ENCODE results near the gene SOWAHA.
"Not testable (repeated sequence)": the region's sequence is repeated elsewhere in the genome, so short reads cannot be mapped to it uniquely, and the experiment has no call there.

The SOWAHA gene

DNA sequence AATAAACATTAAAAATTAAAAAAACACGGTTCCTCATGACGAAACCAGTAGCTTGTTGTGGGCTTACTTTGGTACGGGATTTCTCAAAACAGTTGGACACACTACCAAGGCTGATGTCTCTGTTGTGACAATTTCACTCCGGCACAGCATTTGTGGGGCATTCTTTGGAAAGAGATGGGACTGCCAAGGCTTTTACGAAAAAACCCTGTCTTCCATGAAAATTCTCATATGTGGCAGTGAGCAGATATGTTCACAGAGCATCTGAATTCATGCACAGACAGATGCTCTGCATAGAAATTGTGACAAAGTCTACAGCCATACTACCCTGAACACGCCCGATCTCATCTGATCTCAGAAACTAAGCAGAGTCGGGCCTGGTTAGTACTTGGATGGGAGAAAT, 35.2 kb downstream of the SOWAHA start:
- Histone ChIP-seq H3K9ac (ENCODE audit: low read depth, low read length) (no peak overlapping the region), H3K27me3 (ENCODE audit: insufficient read depth, low read length) (no peaks in the 10 kb centered on the region), H3K36me3 (ENCODE audit: insufficient read depth, low read depth, low read length) (no peaks in the 10 kb centered on the region), H3K9me3 (ENCODE audit: insufficient read depth, low read depth, low read length) (no peaks in the 10 kb centered on the region), H3K4me1 (ENCODE audit: insufficient read depth, low read length) (no peaks in the 10 kb centered on the region), H3K4me3 (ENCODE audit: low read length) (no peak overlapping the region), H3K27ac (ENCODE audit: low read length) (no peak overlapping the region)

DNA sequence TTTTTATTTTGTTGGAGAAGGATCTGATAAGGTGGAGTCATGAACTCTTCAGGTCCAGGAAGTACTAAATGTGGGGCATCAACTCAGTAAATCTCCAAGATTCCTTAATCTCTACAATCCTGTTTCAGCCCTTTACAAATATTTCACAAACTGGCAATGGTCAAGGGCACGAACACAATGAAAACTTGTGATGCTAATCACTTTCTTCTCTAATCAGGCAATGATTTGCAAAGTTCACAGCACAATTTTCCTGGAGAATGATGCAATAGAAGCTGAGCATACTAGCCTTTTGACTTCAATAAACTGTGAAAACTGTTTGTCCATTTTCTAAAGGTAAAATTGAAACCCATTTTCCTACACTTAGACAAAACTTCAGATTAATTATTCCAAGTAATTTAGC, 36.2 kb downstream of the SOWAHA start:
- no peak overlapping the region for H3K4me3 ChIP-seq (ENCODE audit: low read length)
- no peak overlapping the region for H3K9ac ChIP-seq (ENCODE audit: low read depth, low read length)
- peaks cover 3% of the 10 kb centered on the region; the same call in 1 of the 2 replicates for H3K4me1 ChIP-seq (ENCODE audit: insufficient read depth, low read length)
- H3K27me3 ChIP-seq (ENCODE audit: insufficient read depth, low read length): no peaks in the 10 kb centered on the region
- H3K9me3 ChIP-seq (ENCODE audit: insufficient read depth, low read depth, low read length): no peaks in the 10 kb centered on the region
- H3K27ac ChIP-seq (ENCODE audit: low read length): no peak overlapping the region
- no peaks in the 10 kb centered on the region for H3K36me3 ChIP-seq (ENCODE audit: insufficient read depth, low read depth, low read length)

DNA sequence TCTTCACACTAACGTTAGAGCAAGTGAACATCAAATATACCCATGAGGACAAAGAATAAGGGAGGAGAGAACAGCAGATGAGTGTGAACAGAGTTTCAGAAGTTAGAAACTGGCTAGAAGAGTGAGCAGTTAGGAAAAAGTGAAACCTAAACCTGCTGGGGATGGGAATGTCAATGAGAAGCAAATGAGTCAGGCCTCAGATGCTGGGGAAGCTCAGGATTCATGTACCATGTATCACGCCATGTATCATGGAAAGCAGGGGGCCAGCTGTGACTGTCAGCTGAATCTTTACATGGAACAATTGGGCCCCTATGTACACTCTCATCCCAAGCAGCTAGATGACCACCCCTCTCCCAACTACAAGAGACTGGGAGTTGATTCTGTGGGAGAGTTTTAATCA, 37.0 kb downstream of the SOWAHA start:
- no peaks in the 10 kb centered on the region for H3K36me3 ChIP-seq (ENCODE audit: insufficient read depth, low read depth, low read length)
- no peak overlapping the region for H3K9ac ChIP-seq (ENCODE audit: low read depth, low read length)
- no peak overlapping the region for H3K4me3 ChIP-seq (ENCODE audit: low read length)
- H3K27me3 ChIP-seq (ENCODE audit: insufficient read depth, low read length): no peaks in the 10 kb centered on the region
- H3K9me3 ChIP-seq (ENCODE audit: insufficient read depth, low read depth, low read length): no peaks in the 10 kb centered on the region
- no peak overlapping the region for H3K27ac ChIP-seq (ENCODE audit: low read length)
- peaks cover 3% of the 10 kb centered on the region; the same call in 1 of the 2 replicates for H3K4me1 ChIP-seq (ENCODE audit: insufficient read depth, low read length)

DNA sequence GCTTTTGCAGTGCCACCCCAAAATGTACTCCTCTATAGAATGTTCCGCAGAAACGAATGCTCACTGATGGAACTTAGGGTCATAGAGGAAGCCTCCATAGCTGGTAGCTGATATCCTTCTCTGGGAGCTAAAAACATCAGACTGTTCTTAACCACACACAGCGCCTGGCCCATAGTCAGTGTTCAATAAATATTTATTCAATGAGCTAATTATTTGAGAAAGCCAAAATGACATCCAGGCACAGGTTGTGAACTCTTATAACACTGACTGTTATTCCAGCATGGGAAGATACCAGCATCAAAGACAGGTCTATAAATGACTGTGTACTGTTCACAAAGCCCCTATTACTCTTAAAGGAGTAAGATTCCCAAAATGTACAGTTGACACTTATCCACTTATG, 40.2 kb downstream of the SOWAHA start:
- Histone ChIP-seq H3K4me3 (ENCODE audit: low read length) (no peak overlapping the region), H3K9me3 (ENCODE audit: insufficient read depth, low read depth, low read length) (no peaks in the 10 kb centered on the region), H3K27ac (ENCODE audit: low read length) (no peak overlapping the region), H3K4me1 (ENCODE audit: insufficient read depth, low read length) (peaks cover 3% of the 10 kb centered on the region; the same call in 1 of the 2 replicates), H3K9ac (ENCODE audit: low read depth, low read length) (no peak overlapping the region), H3K27me3 (ENCODE audit: insufficient read depth, low read length) (no peaks in the 10 kb centered on the region), H3K36me3 (ENCODE audit: insufficient read depth, low read depth, low read length) (no peaks in the 10 kb centered on the region)

DNA sequence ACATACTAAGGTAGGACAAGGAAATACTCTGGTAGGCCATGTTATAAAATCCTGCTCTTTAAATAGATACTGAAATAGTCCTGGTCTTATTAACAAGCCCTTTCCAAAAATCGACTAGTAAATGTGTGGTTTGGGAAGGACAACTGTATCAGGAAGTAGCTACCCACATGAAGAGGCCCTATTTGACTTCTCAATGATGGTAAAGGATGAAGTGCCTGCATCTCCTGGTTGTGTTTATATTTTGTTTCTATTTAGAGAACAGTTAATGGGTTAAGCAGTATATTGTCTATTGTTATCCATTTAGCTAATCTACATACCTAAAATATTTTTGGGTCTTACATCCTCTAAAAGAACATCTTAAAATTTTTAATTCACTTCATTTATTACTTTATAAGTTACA, 40.7 kb downstream of the SOWAHA start:
- H3K4me1 ChIP-seq (ENCODE audit: insufficient read depth, low read length): peaks cover 3% of the 10 kb centered on the region; the same call in 1 of the 2 replicates
- H3K27ac ChIP-seq (ENCODE audit: low read length): no peak overlapping the region

DNA sequence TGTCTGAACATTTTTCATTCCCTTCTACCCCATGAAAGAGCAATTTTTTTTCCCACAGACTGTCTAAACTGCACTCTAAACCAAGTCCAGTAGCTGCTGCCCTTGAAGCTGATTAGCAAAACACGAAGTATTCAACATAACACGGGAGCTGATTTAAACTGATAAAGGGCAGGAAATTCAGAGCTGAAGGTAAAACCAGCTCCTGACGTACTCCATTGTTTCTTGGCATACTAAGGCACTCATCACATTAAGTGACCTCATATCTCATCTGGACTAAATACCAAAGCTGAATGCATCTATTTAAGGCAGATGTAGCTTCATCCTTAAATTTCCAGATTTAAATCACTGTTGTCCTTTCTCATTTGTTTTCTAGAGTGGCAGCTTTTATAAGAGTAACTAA, 41.2 kb downstream of the SOWAHA start:
- Histone ChIP-seq H3K36me3 (ENCODE audit: insufficient read depth, low read depth, low read length) (no peaks in the 10 kb centered on the region), H3K27ac (ENCODE audit: low read length) (no peak overlapping the region), H3K9me3 (ENCODE audit: insufficient read depth, low read depth, low read length) (no peaks in the 10 kb centered on the region), H3K27me3 (ENCODE audit: insufficient read depth, low read length) (no peaks in the 10 kb centered on the region), H3K4me3 (ENCODE audit: low read length) (no peak overlapping the region), H3K9ac (ENCODE audit: low read depth, low read length) (no peak overlapping the region), H3K4me1 (ENCODE audit: insufficient read depth, low read length) (peaks cover 3% of the 10 kb centered on the region; the same call in 1 of the 2 replicates)

More for the DNA sequence above, 40.7 kb downstream of the SOWAHA start:
- H3K27me3 ChIP-seq (ENCODE audit: insufficient read depth, low read length): no peaks in the 10 kb centered on the region
- no peak overlapping the region for H3K4me3 ChIP-seq (ENCODE audit: low read length)
- H3K9ac ChIP-seq (ENCODE audit: low read depth, low read length): no peak overlapping the region
- H3K36me3 ChIP-seq (ENCODE audit: insufficient read depth, low read depth, low read length): no peaks in the 10 kb centered on the region
- no peaks in the 10 kb centered on the region for H3K9me3 ChIP-seq (ENCODE audit: insufficient read depth, low read depth, low read length)

DNA sequence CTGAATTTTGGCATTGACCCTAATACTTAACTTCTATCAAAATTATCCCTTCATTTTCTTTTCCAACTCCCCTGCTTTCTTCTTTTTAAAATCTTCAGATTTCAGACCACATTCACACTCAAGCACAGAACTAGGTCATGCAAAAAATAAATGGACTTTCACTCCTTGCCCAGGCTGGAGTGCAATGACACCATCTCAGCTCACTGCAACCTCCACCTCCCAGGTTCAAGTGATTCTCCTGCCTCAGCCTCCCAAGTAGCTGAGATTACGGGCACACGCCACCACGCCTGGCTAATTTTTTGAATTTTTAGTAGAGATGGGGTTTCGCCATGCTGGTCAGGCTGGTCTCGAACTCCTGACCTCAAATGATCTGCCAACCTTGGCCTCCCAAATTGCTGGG, 41.9 kb downstream of the SOWAHA start:
- not testable (repeated sequence) for H3K9me3 ChIP-seq (ENCODE audit: insufficient read depth, low read depth, low read length); H3K27me3 ChIP-seq (ENCODE audit: insufficient read depth, low read length); H3K27ac ChIP-seq (ENCODE audit: low read length); H3K4me3 ChIP-seq (ENCODE audit: low read length); H3K9ac ChIP-seq (ENCODE audit: low read depth, low read length); H3K4me1 ChIP-seq (ENCODE audit: insufficient read depth, low read length); H3K36me3 ChIP-seq (ENCODE audit: insufficient read depth, low read depth, low read length)

DNA sequence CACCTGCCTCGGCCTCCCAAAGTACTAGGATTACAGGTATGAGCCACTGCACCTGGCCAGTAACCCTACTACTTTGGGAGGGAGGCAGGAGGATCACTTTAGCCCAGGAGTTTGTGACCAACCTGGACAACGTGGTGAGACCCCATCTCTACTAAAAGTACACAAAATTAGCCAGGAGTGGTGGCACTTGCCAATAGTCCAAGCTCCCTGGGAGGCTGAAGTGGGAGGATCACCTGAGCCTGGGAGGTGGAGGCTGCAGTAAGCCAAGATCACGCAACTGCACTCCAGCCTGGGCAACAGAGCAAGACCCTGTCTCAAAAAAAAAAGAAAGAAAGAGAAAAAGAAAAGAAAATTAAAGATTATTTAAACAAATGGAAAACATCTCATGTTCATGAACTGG, 42.9 kb downstream of the SOWAHA start:
- Histone ChIP-seq H3K9ac (ENCODE audit: low read depth, low read length) (no peak overlapping the region), H3K4me1 (ENCODE audit: insufficient read depth, low read length) (peaks cover 3% of the 10 kb centered on the region; the same call in 1 of the 2 replicates), H3K4me3 (ENCODE audit: low read length) (no peak overlapping the region), H3K27me3 (ENCODE audit: insufficient read depth, low read length) (no peaks in the 10 kb centered on the region; the same call in 1 of the 2 replicates), H3K36me3 (ENCODE audit: insufficient read depth, low read depth, low read length) (no peaks in the 10 kb centered on the region), H3K9me3 (ENCODE audit: insufficient read depth, low read depth, low read length) (no peaks in the 10 kb centered on the region), H3K27ac (ENCODE audit: low read length) (no peak overlapping the region)

DNA sequence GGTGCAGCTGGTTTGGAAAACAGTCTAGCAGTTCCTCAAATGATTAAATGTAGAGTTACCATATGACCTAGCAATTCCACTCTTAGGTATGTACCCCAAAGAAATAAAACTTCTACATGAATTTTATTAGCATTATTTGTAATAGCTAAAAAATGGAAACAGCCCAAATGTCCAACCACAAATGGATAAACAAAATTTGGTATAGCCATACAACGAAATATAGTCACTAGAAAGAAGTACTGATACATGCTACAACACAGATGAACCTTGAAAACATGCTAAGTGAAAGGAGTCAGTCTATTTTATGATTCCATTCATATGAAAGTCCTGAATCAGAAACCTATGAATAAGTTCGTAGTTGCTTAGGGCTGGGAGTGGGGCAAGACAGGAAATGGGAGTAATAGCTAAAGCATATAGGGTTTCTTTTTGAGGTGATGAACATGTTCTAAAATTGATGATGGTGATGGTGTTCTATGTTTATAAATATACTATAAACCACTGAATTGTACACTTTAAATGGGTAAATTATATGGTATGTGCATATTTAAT, 46.9 kb downstream of the SOWAHA start:
- H3K27me3 ChIP-seq (ENCODE audit: insufficient read depth, low read length): no peaks in the 10 kb centered on the region; the same call in 1 of the 2 replicates

DNA sequence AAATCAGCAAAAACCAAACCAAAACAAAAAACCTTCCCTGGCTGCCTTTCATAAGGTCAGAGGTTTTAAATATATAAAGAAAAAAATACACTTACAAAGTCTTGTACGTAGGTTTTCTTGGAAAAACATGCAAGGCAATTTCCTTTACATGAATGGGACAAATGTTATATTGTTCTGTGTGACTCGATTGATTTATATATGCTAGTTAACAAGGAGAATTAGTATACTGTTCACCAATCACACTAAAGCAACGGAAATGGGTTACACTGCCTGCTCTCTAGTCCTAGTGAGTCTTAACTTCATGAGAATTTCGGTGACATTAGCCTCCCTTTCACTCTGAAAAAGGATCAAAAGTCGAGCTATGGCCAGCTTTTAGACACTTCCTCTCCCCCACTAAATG, 47.6 kb downstream of the SOWAHA start:
- Histone ChIP-seq H3K36me3 (ENCODE audit: insufficient read depth, low read depth, low read length) (no peaks in the 10 kb centered on the region), H3K4me1 (ENCODE audit: insufficient read depth, low read length) (no peaks in the 10 kb centered on the region), H3K27ac (ENCODE audit: low read length) (no peak overlapping the region), H3K4me3 (ENCODE audit: low read length) (no peak overlapping the region), H3K27me3 (ENCODE audit: insufficient read depth, low read length) (no peaks in the 10 kb centered on the region; the same call in 1 of the 2 replicates), H3K9ac (ENCODE audit: low read depth, low read length) (no peak overlapping the region), H3K9me3 (ENCODE audit: insufficient read depth, low read depth, low read length) (no peaks in the 10 kb centered on the region)

More for the DNA sequence above, 46.9 kb downstream of the SOWAHA start:
- H3K4me3 ChIP-seq (ENCODE audit: low read length): no peak overlapping the region
- H3K36me3 ChIP-seq (ENCODE audit: insufficient read depth, low read depth, low read length): no peaks in the 10 kb centered on the region
- H3K9me3 ChIP-seq (ENCODE audit: insufficient read depth, low read depth, low read length): no peaks in the 10 kb centered on the region
- no peak overlapping the region for H3K27ac ChIP-seq (ENCODE audit: low read length)
- no peak overlapping the region for H3K9ac ChIP-seq (ENCODE audit: low read depth, low read length)
- H3K4me1 ChIP-seq (ENCODE audit: insufficient read depth, low read length): no peaks in the 10 kb centered on the region

DNA sequence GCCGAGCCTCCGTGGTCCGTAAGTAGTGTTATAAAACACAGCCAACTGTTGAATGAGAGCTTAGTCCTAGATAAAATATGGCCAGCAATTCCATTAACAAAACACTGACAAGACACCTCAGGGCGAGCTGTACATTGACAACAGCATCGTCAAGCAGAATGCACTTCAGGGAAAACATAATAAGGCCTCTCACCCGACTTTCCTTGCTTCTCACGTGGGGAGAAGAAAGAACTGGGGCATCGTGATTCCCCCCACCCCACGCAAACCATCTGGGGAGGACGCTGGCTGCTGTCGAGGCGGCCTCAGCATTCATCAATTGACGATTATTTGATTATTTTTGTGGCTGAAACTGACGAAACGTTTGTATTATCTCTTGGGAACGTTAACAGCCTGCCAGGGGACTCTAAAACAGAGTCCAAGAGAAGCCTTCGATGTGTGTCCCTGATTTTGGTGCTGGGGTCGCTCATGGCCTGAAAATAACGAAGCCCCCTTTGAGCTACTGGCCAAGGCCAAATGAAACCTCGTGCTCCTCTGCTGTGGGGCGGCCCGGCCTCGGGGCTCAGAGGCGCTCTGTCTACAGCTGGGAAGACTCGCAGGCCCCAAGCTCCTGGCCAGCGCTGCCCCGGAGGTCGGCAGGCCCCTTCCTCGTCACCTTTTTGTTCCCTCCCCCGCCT, 52.7 kb downstream of the SOWAHA start:
- Histone ChIP-seq H3K4me1 (ENCODE audit: insufficient read depth, low read length) (peaks cover 2% of the 10 kb centered on the region; the same call in 1 of the 2 replicates), H3K27ac (ENCODE audit: low read length) (peak overlapping the region; percentile 26), H3K9me3 (ENCODE audit: insufficient read depth, low read depth, low read length) (no peaks in the 10 kb centered on the region)

More for the DNA sequence above, 52.7 kb downstream of the SOWAHA start:
- H3K36me3 ChIP-seq (ENCODE audit: insufficient read depth, low read depth, low read length): peaks cover 29% of the 10 kb centered on the region
- H3K27me3 ChIP-seq (ENCODE audit: insufficient read depth, low read length): no peaks in the 10 kb centered on the region; the same call in 1 of the 2 replicates
- H3K9ac ChIP-seq (ENCODE audit: low read depth, low read length): peak overlapping the region; percentile 97
- H3K4me3 ChIP-seq (ENCODE audit: low read length): peak overlapping the region; percentile 98

Measured in iPS-20b (cell line).